HepG2 (cell line): ENCODE data around the gene ITGAE. TPM values are rescaled to one million over a fixed set of nuclear protein-coding genes. Genes with fewer than 3 reads are reported as not detected.

Experiments
- CAMTA2 ChIP-seq: sonication (generic); formaldehyde crosslinking; IDR thresholded peaks from 2 replicates; pipeline ENCODE4 v1.4.0; 2020; ENCODE audit warnings: mild to moderate bottlenecking, missing genetic modification reagents, borderline replicate concordance
- FOXA3 ChIP-seq: IDR thresholded peaks from 2 replicates; pipeline ENCODE4 v1.6.1; 2016; ENCODE audit warnings: missing genetic modification reagents, missing compliant biosample characterization
- FOXC1 ChIP-seq: sonication (generic); formaldehyde crosslinking; IDR thresholded peaks from 2 replicates; pipeline ENCODE4 v1.8.0; 2022; ENCODE audit warnings: mild to moderate bottlenecking, missing genetic modification reagents, borderline replicate concordance
- FOXO1 ChIP-seq: sonication (generic); formaldehyde crosslinking; IDR thresholded peaks from 2 replicates; pipeline ENCODE4 v1.4.0; 2020; ENCODE audit warnings: missing genetic modification reagents
- IRX3 ChIP-seq: sonication (generic); formaldehyde crosslinking; IDR thresholded peaks from 2 replicates; pipeline ENCODE4 v1.8.1; 2023; ENCODE audit warnings: mild to moderate bottlenecking, low read depth, missing genetic modification reagents, borderline replicate concordance
- MXD4 ChIP-seq: IDR thresholded peaks from 2 replicates; pipeline ENCODE4 v1.6.1; 2016; ENCODE audit warnings: mild to moderate bottlenecking, missing biosample characterization, missing genetic modification reagents
- POLR2AphosphoS5 ChIP-seq: IDR thresholded peaks from 2 replicates; pipeline ENCODE4 v1.6.1; 2012; ENCODE audit warnings: low read depth, low read length
- RXRA ChIP-seq: sonication (generic); formaldehyde crosslinking; IDR thresholded peaks from 2 replicates; pipeline ENCODE4 v1.5.1; 2020; ENCODE audit warnings: missing genetic modification reagents
- SP2 ChIP-seq: sonication (generic); formaldehyde crosslinking; IDR thresholded peaks from 2 replicates; pipeline ENCODE4 v1.5.1; 2020; ENCODE audit warnings: mild to moderate bottlenecking, missing genetic modification reagents
- U2AF2 ChIP-seq: fragments of 200-400 bp; formaldehyde crosslinking; IDR thresholded peaks from 2 replicates; pipeline ENCODE4 v1.6.1; 2017; ENCODE audit warnings: low read depth, mild to moderate bottlenecking, low read length
- ZFX ChIP-seq: sonication (generic); formaldehyde crosslinking; IDR thresholded peaks from 2 replicates; pipeline ENCODE4 v1.4.0; 2020; ENCODE audit warnings: mild to moderate bottlenecking, low read depth, missing genetic modification reagents, moderate library complexity
- ZNF12 ChIP-seq: sonication (generic); formaldehyde crosslinking; IDR thresholded peaks from 2 replicates; pipeline ENCODE4 v1.5.0; 2020; ENCODE audit warnings: missing genetic modification reagents
- ZNF232 ChIP-seq: sonication (generic); formaldehyde crosslinking; IDR thresholded peaks from 2 replicates; pipeline ENCODE4 v1.4.0; 2020; ENCODE audit warnings: missing genetic modification reagents, borderline replicate concordance
- ZNF251 ChIP-seq: sonication (generic); formaldehyde crosslinking; IDR thresholded peaks from 2 replicates; pipeline ENCODE4 v1.9.0; 2021; ENCODE audit warnings: mild to moderate bottlenecking, missing genetic modification reagents
- ZNF350 ChIP-seq: sonication (generic); formaldehyde crosslinking; IDR thresholded peaks from 2 replicates; pipeline ENCODE4 v1.4.0; 2020; ENCODE audit warnings: mild to moderate bottlenecking, low read depth, missing genetic modification reagents, borderline replicate concordance
- ZSCAN20 ChIP-seq: sonication (generic); formaldehyde crosslinking; IDR thresholded peaks from 2 replicates; pipeline ENCODE4 v1.4.0; 2020; ENCODE audit warnings: missing genetic modification reagents, mild to moderate bottlenecking, borderline replicate concordance
- polyA plus RNA-seq, 8 experiments: library from polyadenylated mRNA; depleted of rRNA in 3 of 8; stranded (reverse) in 7 of 8; unstranded in 1 of 8; fragments of >200 nt; fragmentation: Illumina TruSeq in 4 of 8; extraction: Trizol in 4 of 8; gene quantifications; 2 replicates each; pipeline versions ENCODE4 v1.2.1 to v1.2.3, GENCODE V29; 2011 to 2016; ENCODE audit warnings: low read depth in 4 of 8, missing spikeins in 1 of 8, mixed read lengths in 1 of 8; ENCODE audit not compliant: insufficient read depth in 1 of 8
- total RNA-seq, 5 experiments: library from RNA; depleted of rRNA; stranded (reverse); fragments of >200 nt; fragmentation: Illumina TruSeq; extraction: Trizol; gene quantifications; 2 replicates each; pipeline ENCODE4 v1.2.3, GENCODE V29; 2016; ENCODE audit warnings: low read depth in 1 of 5
- TF ChIP-seq, protein P1 (sequence below): sonication (generic); formaldehyde crosslinking; IDR thresholded peaks from 2 replicates; pipeline ENCODE4 v1.9.0; 2022; ENCODE audit warnings: low read depth, missing genetic modification reagents
- TF ChIP-seq, protein P2 (sequence below): sonication (generic); formaldehyde crosslinking; IDR thresholded peaks from 2 replicates; pipeline ENCODE4 v1.5.1; 2020; ENCODE audit warnings: missing genetic modification reagents, mild to moderate bottlenecking, borderline replicate concordance
- TF ChIP-seq, protein P3 (sequence below): IDR thresholded peaks from 2 replicates; pipeline ENCODE4 v1.6.1; 2012; ENCODE audit warnings: inconsistent platforms
- TF ChIP-seq, protein P4 (sequence below): sonication (generic); formaldehyde crosslinking; IDR thresholded peaks from 2 replicates; pipeline ENCODE4 v1.4.0; 2020; ENCODE audit warnings: mild to moderate bottlenecking, missing genetic modification reagents
- TF ChIP-seq, protein P5 (sequence below): sonication (generic); formaldehyde crosslinking; IDR thresholded peaks from 2 replicates; pipeline ENCODE4 v1.5.0; 2020; ENCODE audit warnings: missing genetic modification reagents, mild to moderate bottlenecking, borderline replicate concordance
- TF ChIP-seq, protein P6 (sequence below): IDR thresholded peaks from 2 replicates; pipeline ENCODE4 v1.6.1; 2018; ENCODE audit warnings: missing genetic modification reagents, mild to moderate bottlenecking, missing compliant biosample characterization

Gene ITGAE
- total and polyA plus RNA-seq, 2 of the 13 experiments (the other 11 are each of a cell fraction or from before 2014, with no cell fraction given): 42.3 to 49.0 TPM

DNA sequence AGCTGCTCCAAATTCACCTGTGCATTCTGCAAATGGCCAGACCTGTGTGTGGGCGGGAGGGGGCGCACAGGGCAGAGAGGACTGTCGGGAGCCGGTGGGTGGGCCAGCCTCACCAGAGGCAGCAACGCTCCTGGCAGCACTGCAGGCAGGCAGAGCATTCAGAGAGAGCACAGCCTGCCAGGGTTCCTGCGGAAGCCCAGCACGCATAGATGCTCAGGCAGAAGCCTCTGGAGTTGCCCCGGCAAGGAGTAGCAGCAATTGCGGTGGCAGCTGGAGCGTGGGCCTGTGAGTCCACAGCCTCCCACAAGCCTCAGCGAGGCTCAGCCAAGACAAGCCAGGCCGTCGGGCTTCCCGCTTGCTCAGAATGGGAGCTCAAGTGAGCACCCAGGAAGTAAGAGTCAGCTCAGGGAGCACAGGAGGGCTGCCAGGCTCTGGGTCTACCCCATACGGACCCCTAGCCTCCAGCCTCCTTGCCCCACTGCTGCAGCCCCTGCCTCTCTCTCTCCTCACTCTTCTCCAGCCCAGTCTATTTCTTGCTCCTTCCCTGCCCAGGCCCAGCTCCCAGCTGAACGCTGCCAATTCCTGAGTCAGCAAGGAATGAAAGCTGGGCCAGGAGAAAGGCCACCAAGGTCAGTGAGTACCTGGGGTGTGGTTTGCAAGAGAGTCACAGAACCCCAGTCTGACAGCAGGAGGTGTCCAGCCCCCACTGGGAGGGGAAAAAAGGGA is 122.7 kb downstream of the ITGAE start (continued):
- peak; percentile 40; the same call in 1 of the 2 replicates for TF ChIP-seq RXRA (CRISPR knock-in tag)
- TF ChIP-seq FOXC1 (CRISPR knock-in tag): no peak
- no peak for TF ChIP-seq ZNF350 (CRISPR knock-in tag)
- TF ChIP-seq, protein P1, sequence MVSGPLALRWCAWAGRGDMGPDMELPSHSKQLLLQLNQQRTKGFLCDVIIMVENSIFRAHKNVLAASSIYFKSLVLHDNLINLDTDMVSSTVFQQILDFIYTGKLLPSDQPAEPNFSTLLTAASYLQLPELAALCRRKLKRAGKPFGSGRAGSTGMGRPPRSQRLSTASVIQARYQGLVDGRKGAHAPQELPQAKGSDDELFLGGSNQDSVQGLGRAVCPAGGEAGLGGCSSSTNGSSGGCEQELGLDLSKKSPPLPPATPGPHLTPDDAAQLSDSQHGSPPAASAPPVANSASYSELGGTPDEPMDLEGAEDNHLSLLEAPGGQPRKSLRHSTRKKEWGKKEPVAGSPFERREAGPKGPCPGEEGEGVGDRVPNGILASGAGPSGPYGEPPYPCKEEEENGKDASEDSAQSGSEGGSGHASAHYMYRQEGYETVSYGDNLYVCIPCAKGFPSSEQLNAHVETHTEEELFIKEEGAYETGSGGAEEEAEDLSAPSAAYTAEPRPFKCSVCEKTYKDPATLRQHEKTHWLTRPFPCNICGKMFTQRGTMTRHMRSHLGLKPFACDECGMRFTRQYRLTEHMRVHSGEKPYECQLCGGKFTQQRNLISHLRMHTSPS (CRISPR knock-in tag): no peak
- TF ChIP-seq, protein P2, sequence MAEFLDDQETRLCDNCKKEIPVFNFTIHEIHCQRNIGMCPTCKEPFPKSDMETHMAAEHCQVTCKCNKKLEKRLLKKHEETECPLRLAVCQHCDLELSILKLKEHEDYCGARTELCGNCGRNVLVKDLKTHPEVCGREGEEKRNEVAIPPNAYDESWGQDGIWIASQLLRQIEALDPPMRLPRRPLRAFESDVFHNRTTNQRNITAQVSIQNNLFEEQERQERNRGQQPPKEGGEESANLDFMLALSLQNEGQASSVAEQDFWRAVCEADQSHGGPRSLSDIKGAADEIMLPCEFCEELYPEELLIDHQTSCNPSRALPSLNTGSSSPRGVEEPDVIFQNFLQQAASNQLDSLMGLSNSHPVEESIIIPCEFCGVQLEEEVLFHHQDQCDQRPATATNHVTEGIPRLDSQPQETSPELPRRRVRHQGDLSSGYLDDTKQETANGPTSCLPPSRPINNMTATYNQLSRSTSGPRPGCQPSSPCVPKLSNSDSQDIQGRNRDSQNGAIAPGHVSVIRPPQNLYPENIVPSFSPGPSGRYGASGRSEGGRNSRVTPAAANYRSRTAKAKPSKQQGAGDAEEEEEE: no peak
- TF ChIP-seq ZFX: peak; percentile 80
- no peak for TF ChIP-seq FOXO1 (CRISPR knock-in tag)
- TF ChIP-seq, protein P3, sequence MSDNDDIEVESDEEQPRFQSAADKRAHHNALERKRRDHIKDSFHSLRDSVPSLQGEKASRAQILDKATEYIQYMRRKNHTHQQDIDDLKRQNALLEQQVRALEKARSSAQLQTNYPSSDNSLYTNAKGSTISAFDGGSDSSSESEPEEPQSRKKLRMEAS: peak; percentile 32; the same call in 1 of the 2 replicates
- TF ChIP-seq, protein P4, sequence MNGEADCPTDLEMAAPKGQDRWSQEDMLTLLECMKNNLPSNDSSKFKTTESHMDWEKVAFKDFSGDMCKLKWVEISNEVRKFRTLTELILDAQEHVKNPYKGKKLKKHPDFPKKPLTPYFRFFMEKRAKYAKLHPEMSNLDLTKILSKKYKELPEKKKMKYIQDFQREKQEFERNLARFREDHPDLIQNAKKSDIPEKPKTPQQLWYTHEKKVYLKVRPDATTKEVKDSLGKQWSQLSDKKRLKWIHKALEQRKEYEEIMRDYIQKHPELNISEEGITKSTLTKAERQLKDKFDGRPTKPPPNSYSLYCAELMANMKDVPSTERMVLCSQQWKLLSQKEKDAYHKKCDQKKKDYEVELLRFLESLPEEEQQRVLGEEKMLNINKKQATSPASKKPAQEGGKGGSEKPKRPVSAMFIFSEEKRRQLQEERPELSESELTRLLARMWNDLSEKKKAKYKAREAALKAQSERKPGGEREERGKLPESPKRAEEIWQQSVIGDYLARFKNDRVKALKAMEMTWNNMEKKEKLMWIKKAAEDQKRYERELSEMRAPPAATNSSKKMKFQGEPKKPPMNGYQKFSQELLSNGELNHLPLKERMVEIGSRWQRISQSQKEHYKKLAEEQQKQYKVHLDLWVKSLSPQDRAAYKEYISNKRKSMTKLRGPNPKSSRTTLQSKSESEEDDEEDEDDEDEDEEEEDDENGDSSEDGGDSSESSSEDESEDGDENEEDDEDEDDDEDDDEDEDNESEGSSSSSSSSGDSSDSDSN (CRISPR knock-in tag): peak; percentile 41; the same call in 1 of the 2 replicates
- TF ChIP-seq U2AF2: no peak
- no peak for TF ChIP-seq ZNF232 (CRISPR knock-in tag)
- no peak for TF ChIP-seq CAMTA2 (CRISPR knock-in tag)
- no peak for TF ChIP-seq ZSCAN20 (CRISPR knock-in tag)
- TF ChIP-seq IRX3 (CRISPR knock-in tag): no peak
- no peak for TF ChIP-seq ZNF251 (CRISPR knock-in tag)
- no peak for TF ChIP-seq FOXA3
- no peak for TF ChIP-seq POLR2AphosphoS5
- TF ChIP-seq SP2: no peak
- peak; percentile 34; the same call in 1 of the 2 replicates for TF ChIP-seq MXD4 (CRISPR knock-in tag)
- TF ChIP-seq ZNF12 (CRISPR knock-in tag): no peak
- TF ChIP-seq, protein P5, sequence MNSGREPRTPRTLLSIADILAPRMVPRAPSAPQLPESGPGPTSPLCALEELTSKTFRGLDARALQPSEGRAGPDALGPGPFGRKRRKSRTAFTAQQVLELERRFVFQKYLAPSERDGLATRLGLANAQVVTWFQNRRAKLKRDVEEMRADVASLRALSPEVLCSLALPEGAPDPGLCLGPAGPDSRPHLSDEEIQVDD (CRISPR knock-in tag): no peak
- TF ChIP-seq, protein P6, sequence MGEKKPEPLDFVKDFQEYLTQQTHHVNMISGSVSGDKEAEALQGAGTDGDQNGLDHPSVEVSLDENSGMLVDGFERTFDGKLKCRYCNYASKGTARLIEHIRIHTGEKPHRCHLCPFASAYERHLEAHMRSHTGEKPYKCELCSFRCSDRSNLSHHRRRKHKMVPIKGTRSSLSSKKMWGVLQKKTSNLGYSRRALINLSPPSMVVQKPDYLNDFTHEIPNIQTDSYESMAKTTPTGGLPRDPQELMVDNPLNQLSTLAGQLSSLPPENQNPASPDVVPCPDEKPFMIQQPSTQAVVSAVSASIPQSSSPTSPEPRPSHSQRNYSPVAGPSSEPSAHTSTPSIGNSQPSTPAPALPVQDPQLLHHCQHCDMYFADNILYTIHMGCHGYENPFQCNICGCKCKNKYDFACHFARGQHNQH: peak; percentile 48; the same call in 1 of the 2 replicates
